CD4-positive, alpha-beta T cell (primary cell): ENCODE measurements around the gene PRM1. TPM values are rescaled to one million over a fixed set of nuclear protein-coding genes. Genes with fewer than 3 reads are reported as not detected.

Experiments
- ATAC-seq: fragments of 200-7000 bp; cut with Tn5 transposase; one replicate; pipeline ENCODE4 v1.10.0; 2022; ENCODE audit warnings: mild to moderate bottlenecking; ENCODE audit not compliant: poor library complexity
- CTCF ChIA-PET: fragments of 350-600 bp; sonication (Branson Sonifier 250); formaldehyde crosslinking; loops from one replicate; lab custom pipeline; 2021; ENCODE audit warnings: antibody characterized with exemption, inconsistent platforms; lab: Charles Lee
- POLR2A ChIA-PET: fragments of 350-600 bp; sonication (Branson Sonifier 250); formaldehyde crosslinking; loops from one replicate; lab custom pipeline; 2021; ENCODE audit warnings: antibody characterized with exemption, inconsistent platforms; lab: Charles Lee
- DNase-seq, 14 experiments: peaks; one replicate each; pipeline ENCODE4 v3.0.0-alpha.2; 2013 to 2020; ENCODE audit warnings: mixed read lengths in 2 of 14
- H3K27ac ChIP-seq, 2 donors: one replicate each; pipeline versions ENCODE4 v1.5.1 to v1.7.0; 2013; ENCODE audit warnings: low read length in 2 of 2, low read depth in 1 of 2, mild to moderate bottlenecking in 1 of 2
- H3K27me3 ChIP-seq, 2 experiments: 1 replicate in 1 of 2; 2 replicates in 1 of 2; pipeline versions ENCODE4 v1.6.1 to v1.7.0; 2013; ENCODE audit warnings: low read length in 2 of 2, control low read depth in 1 of 2, mild to moderate bottlenecking in 1 of 2, moderate library complexity in 1 of 2; ENCODE audit not compliant: insufficient read depth in 2 of 2, control insufficient read depth in 1 of 2
- H3K36me3 ChIP-seq: one replicate; pipeline ENCODE4 v1.6.1; 2013; ENCODE audit warnings: low read length, control low read depth; ENCODE audit not compliant: insufficient read depth
- H3K4me1 ChIP-seq: one replicate; pipeline ENCODE4 v1.6.1; 2013; ENCODE audit warnings: low read length, control low read depth; ENCODE audit not compliant: insufficient read depth
- H3K4me3 ChIP-seq: one replicate; pipeline ENCODE4 v1.5.1; 2013; ENCODE audit warnings: mild to moderate bottlenecking, low read length, moderate library complexity
- H3K9me3 ChIP-seq, 2 experiments: 1 replicate in 1 of 2; 2 replicates in 1 of 2; pipeline versions ENCODE4 v1.6.1 to v1.7.0; 2013; ENCODE audit warnings: low read length in 2 of 2, mild to moderate bottlenecking in 2 of 2, control low read depth in 1 of 2, moderate library complexity in 1 of 2; ENCODE audit not compliant: control insufficient read depth in 1 of 2, insufficient read depth in 1 of 2
- H3K27ac Mint-ChIP-seq: one replicate; pipeline ENCODE4 v1.8.0; 2020; ENCODE audit warnings: mixed read lengths
- H3K27me3 Mint-ChIP-seq: one replicate; pipeline ENCODE4 v1.8.0; 2021; ENCODE audit warnings: mixed read lengths
- H3K36me3 Mint-ChIP-seq: one replicate; pipeline ENCODE4 v1.8.0; 2021; ENCODE audit warnings: low read depth, mixed read lengths
- H3K4me1 Mint-ChIP-seq: one replicate; pipeline ENCODE4 v1.8.0; 2021; ENCODE audit warnings: low read depth, mixed read lengths
- H3K4me3 Mint-ChIP-seq: one replicate; pipeline ENCODE4 v1.8.0; 2020; ENCODE audit warnings: mild to moderate bottlenecking, mixed read lengths
- H3K9me3 Mint-ChIP-seq: one replicate; pipeline ENCODE4 v1.8.0; 2020; ENCODE audit warnings: mixed read lengths
- CTCF ChIP-seq: fragments of 200-600 bp; IDR thresholded peaks from one replicate; pipeline ENCODE4 v1.8.0; 2022; ENCODE audit warnings: antibody characterized with exemption, mild to moderate bottlenecking
- intact Hi-C, 2 experiments: fragments of 100-400 bp; cut with DNase I in 1 of 2; cut with micrococcal nuclease in 1 of 2; formaldehyde crosslinking; loops; one replicate each; pipeline versions ENCODE4 v1.15.1 to v1.9.0; 2023 to 2025; cut with DNase I, micrococcal nuclease
- total RNA-seq, 174 experiments: library from RNA in 2 of 174; stranded (reverse) in 2 of 174; gene quantifications; one replicate each; pipeline ENCODE4 v1.2.3 and lab custom pipeline; 2021 to 2026

PRM1 gene
- total RNA-seq, 2 experiments from 2014 or later, result not detected

GRCh38 chr16:11327277-11328171 is 46.4 kb upstream of the PRM1 start:
- no peak overlapping the region for H3K4me3 ChIP-seq
- H3K36me3 ChIP-seq, result no peaks in the 10 kb centered on the region
- Mint-ChIP-seq H3K27me3 (no peaks in the 10 kb centered on the region), H3K27ac (peak overlapping the region; percentile 35), H3K9me3 (no peaks in the 10 kb centered on the region), H3K36me3 (no peaks in the 10 kb centered on the region), H3K4me1 (peaks cover 27% of the 10 kb centered on the region), H3K4me3 (no peak overlapping the region)
- DNase-seq, result peak in 3 of 14 experiments; percentile 16 to 43 (median 40)
- H3K4me1 ChIP-seq, result peaks cover 34% of the 10 kb centered on the region
- no peaks in the 10 kb centered on the region for H3K27me3 ChIP-seq
- no peak for TF ChIP-seq CTCF
- peaks cover 0 to 8% of the 10 kb centered on the region in 2 experiments for H3K9me3 ChIP-seq
- ChIA-PET POLR2A (interaction anchor here (2.6 kb wide), 1 partner anchor 72 kb away, joined by 14 read pairs; the partner anchor contains the start of gene SOCS1), CTCF (interaction anchor here (0.9 kb wide), 1 partner anchor 29 kb away, joined by 4 read pairs; no protein-coding TSS in a partner anchor)
- no peak for ATAC-seq
- no peak overlapping the region for H3K27ac ChIP-seq
- intact Hi-C loops, result loop anchor here in 1 of 2 experiments (2.0 kb wide), 1 partner anchor 27 kb away; no protein-coding TSS in a partner anchor

- Histone ChIP-seq H3K27ac (no peak overlapping the region), H3K36me3 (no peaks in the 10 kb centered on the region), H3K4me3 (no peak overlapping the region), H3K4me1 (peaks cover 34% of the 10 kb centered on the region), H3K27me3 (no peaks in the 10 kb centered on the region), H3K9me3 (peaks cover 0 to 8% of the 10 kb centered on the region in 2 experiments)
- no peak for ATAC-seq
- TF ChIP-seq CTCF, result no peak
- Mint-ChIP-seq H3K4me3 (no peak overlapping the region), H3K27ac (no peak overlapping the region), H3K4me1 (peaks cover 27% of the 10 kb centered on the region), H3K27me3 (no peaks in the 10 kb centered on the region), H3K9me3 (no peaks in the 10 kb centered on the region), H3K36me3 (no peaks in the 10 kb centered on the region)
- POLR2A ChIA-PET, result interaction anchor here (0.7 kb wide), 1 partner anchor 17 kb away, joined by 3 read pairs; no protein-coding TSS in a partner anchor
- DNase-seq, result no peak
- CTCF ChIA-PET, result no interaction called here
- intact Hi-C loops, result no loop called here
Measured at GRCh38 chr16:11326737-11327276, 45.7 kb upstream of the PRM1 start.

- no peak overlapping the region for H3K4me3 ChIP-seq
- ATAC-seq, result no peak
- Mint-ChIP-seq H3K27ac (no peak overlapping the region), H3K27me3 (no peaks in the 10 kb centered on the region), H3K4me3 (no peak overlapping the region), H3K4me1 (peaks cover 27% of the 10 kb centered on the region), H3K9me3 (no peaks in the 10 kb centered on the region), H3K36me3 (no peaks in the 10 kb centered on the region)
- H3K4me1 ChIP-seq, result peaks cover 34% of the 10 kb centered on the region
- no peak for DNase-seq
- intact Hi-C loops, result no loop called here
- ChIA-PET POLR2A (interaction anchor here (0.7 kb wide), 1 partner anchor 16 kb away, joined by 3 read pairs; no protein-coding TSS in a partner anchor), CTCF (no interaction called here)
- H3K9me3 ChIP-seq, result peaks cover 0 to 8% of the 10 kb centered on the region in 2 experiments
- no peak for TF ChIP-seq CTCF
- no peaks in the 10 kb centered on the region for H3K36me3 ChIP-seq
- no peak overlapping the region for H3K27ac ChIP-seq
- H3K27me3 ChIP-seq, result no peaks in the 10 kb centered on the region
Measured at GRCh38 chr16:11326084-11326736, 45.1 kb upstream of the PRM1 start.
